Fibroblast of skin of left biceps (primary cell): Measurements from ENCODE around the gene CPEB1.
A peak's percentile ranks its signal among the peaks of the same experiment; 100 is the strongest.
"Not testable (repeated sequence)": the region's sequence is repeated elsewhere in the genome, so short reads cannot be mapped to it uniquely, and the experiment has no call there.

Experiments
- DNase-seq, 2 experiments: peaks; one replicate each; pipeline ENCODE4 v3.0.0-alpha.2; 2013; ENCODE audit warnings: low read depth in 2 of 2

Gene CPEB1

GRCh38 chr15:82545002-82545401, 102.2 kb downstream of the CPEB1 start:
- DNase-seq = no peak

- no peak for DNase-seq
Measured at GRCh38 chr15:82544431-82544830, 102.7 kb downstream of the CPEB1 start.

GRCh38 chr15:82543160-82543559, 104.0 kb downstream of the CPEB1 start:
- peak; percentile 65 to 67 for DNase-seq

GRCh38 chr15:82540984-82541431, 106.2 kb downstream of the CPEB1 start:
- DNase-seq = no peak

- peak; percentile 90 to 91 for DNase-seq
Measured at GRCh38 chr15:82540055-82540983, 106.8 kb downstream of the CPEB1 start, which contains the start of gene RPS17. Gene RPS17, minus strand, starts transcription at chr15:82540457. Its CDS starts 29 bp downstream, at chr15:82540428.

GRCh38 chr15:82539691-82540054, 107.5 kb downstream of the CPEB1 start:
- no peak for DNase-seq

- DNase-seq = no peak
Measured at GRCh38 chr15:82538961-82539690, 108.0 kb downstream of the CPEB1 start.

- DNase-seq = no peak
Measured at GRCh38 chr15:82537351-82537908, 109.7 kb downstream of the CPEB1 start.

- no peak for DNase-seq
Measured at GRCh38 chr15:82536409-82537350, 110.5 kb downstream of the CPEB1 start.

- DNase-seq = no peak
Measured at GRCh38 chr15:82535566-82536408, 111.4 kb downstream of the CPEB1 start.

GRCh38 chr15:82535151-82535550, 112.0 kb downstream of the CPEB1 start:
- DNase-seq = not testable (repeated sequence)

- not testable (repeated sequence) for DNase-seq
Measured at GRCh38 chr15:82534457-82534861, 112.7 kb downstream of the CPEB1 start.

GRCh38 chr15:82533801-82534200, 113.4 kb downstream of the CPEB1 start:
- no peak for DNase-seq

- no peak for DNase-seq
Measured at GRCh38 chr15:82532991-82533481, 114.1 kb downstream of the CPEB1 start.

- DNase-seq = no peak
Measured at GRCh38 chr15:82532383-82532990, 114.7 kb downstream of the CPEB1 start.

GRCh38 chr15:82531496-82532382, 115.4 kb downstream of the CPEB1 start:
- no peak for DNase-seq

GRCh38 chr15:82530606-82531379, 116.4 kb downstream of the CPEB1 start:
- no peak for DNase-seq

GRCh38 chr15:82530006-82530405, 117.2 kb downstream of the CPEB1 start:
- no peak for DNase-seq
